Colonic mucosa (tissue), 4 donors: ENCODE data around the gene LILRB4. TPM values are rescaled to one million over a fixed set of nuclear protein-coding genes. Genes with fewer than 3 reads are reported as not detected.
"Not testable (repeated sequence)": the region's sequence is repeated elsewhere in the genome, so short reads cannot be mapped to it uniquely, and the experiment has no call there.

Source experiments
- DNase-seq: peaks from one replicate; pipeline ENCODE4 v3.0.0-alpha.2; 2020
- H3K27ac ChIP-seq: fragments of 200-600 bp; one replicate; pipeline ENCODE4 v1.8.0; 2021
- H3K27me3 ChIP-seq: fragments of 200-600 bp; one replicate; pipeline ENCODE4 v1.8.0; 2021
- H3K36me3 ChIP-seq: fragments of 200-600 bp; one replicate; pipeline ENCODE4 v1.8.0; 2021
- H3K4me1 ChIP-seq: fragments of 200-600 bp; one replicate; pipeline ENCODE4 v1.8.0; 2021; ENCODE audit warnings: mild to moderate bottlenecking
- H3K4me3 ChIP-seq: fragments of 200-600 bp; one replicate; pipeline ENCODE4 v1.8.0; 2021
- H3K9ac ChIP-seq, 2 donors: one replicate each; pipeline ENCODE4 v1.7.0; 2013; ENCODE audit warnings: control low read depth in 2 of 2, low read depth in 2 of 2, low read length in 2 of 2
- H3K9me3 ChIP-seq: fragments of 200-600 bp; one replicate; pipeline ENCODE4 v1.8.0; 2021
- CTCF ChIP-seq: fragments of 200-600 bp; IDR thresholded peaks from one replicate; pipeline ENCODE4 v1.8.0; 2022; ENCODE audit warnings: antibody characterized with exemption, mild to moderate bottlenecking
- intact Hi-C: fragments of 100-400 bp; cut with DNase I; formaldehyde crosslinking; loops from one replicate; pipeline ENCODE4 v1.14.1; 2022
- total RNA-seq, 2 donors: library from RNA; stranded (reverse); fragmentation: NEBNext Ultra II Directional in 1 of 2; extraction: Animal tissue kit (Norgen Biotek cat#: 25700) in 1 of 2; gene quantifications; one replicate each; pipeline ENCODE4 v1.2.1, GENCODE V29; 2021
- donor health status: healthy.
- donor health status: DM: no; HTN: no; CAD: no.
- donor health status: DM: no; HTN: no; CAD: no.

The LILRB4 gene
- total RNA-seq, 2 donors from 2014 or later = 1.4 to 2.8 TPM

GRCh38 chr19:54622431-54622830 is 40.4 kb upstream of the LILRB4 start:
- Histone ChIP-seq H3K9me3 (no peaks in the 10 kb centered on the region), H3K36me3 (no peaks in the 10 kb centered on the region), H3K27me3 (no peaks in the 10 kb centered on the region), H3K4me3 (no peak overlapping the region), H3K9ac (no peak overlapping the region), H3K4me1 (no peaks in the 10 kb centered on the region), H3K27ac (no peak overlapping the region)
- intact Hi-C loops = no loop called here
- DNase-seq = no peak
- TF ChIP-seq CTCF = no peak

- not testable (repeated sequence) for H3K9me3 ChIP-seq
Measured at GRCh38 chr19:54624234-54624633, 38.6 kb upstream of the LILRB4 start.

GRCh38 chr19:54624934-54625730 is 37.7 kb upstream of the LILRB4 start:
- intact Hi-C loops, H3K27me3 ChIP-seq, H3K36me3 ChIP-seq, H3K4me1 ChIP-seq, H3K9me3 ChIP-seq, H3K27ac ChIP-seq, DNase-seq, H3K4me3 ChIP-seq, H3K9ac ChIP-seq: not testable (repeated sequence)

More at GRCh38 chr19:54624234-54624633, 38.6 kb upstream of the LILRB4 start:
- H3K4me3 ChIP-seq, H3K27me3 ChIP-seq, intact Hi-C loops, H3K9ac ChIP-seq, H3K27ac ChIP-seq, H3K4me1 ChIP-seq, H3K36me3 ChIP-seq, DNase-seq: not testable (repeated sequence)

- Histone ChIP-seq H3K4me3 (no peak overlapping the region), H3K36me3 (no peaks in the 10 kb centered on the region), H3K4me1 (no peaks in the 10 kb centered on the region), H3K27ac (no peak overlapping the region), H3K9me3 (no peaks in the 10 kb centered on the region), H3K27me3 (no peaks in the 10 kb centered on the region), H3K9ac (no peak overlapping the region)
- intact Hi-C loops = no loop called here
- TF ChIP-seq CTCF = no peak
- DNase-seq = no peak
Measured at GRCh38 chr19:54626757-54627156, 36.0 kb upstream of the LILRB4 start.

GRCh38 chr19:54627912-54628311 is 34.9 kb upstream of the LILRB4 start:
- H3K27me3 ChIP-seq, H3K4me1 ChIP-seq, H3K36me3 ChIP-seq, intact Hi-C loops, H3K27ac ChIP-seq, H3K9ac ChIP-seq, H3K4me3 ChIP-seq, H3K9me3 ChIP-seq, DNase-seq: not testable (repeated sequence)

GRCh38 chr19:54630262-54630661 is 32.5 kb upstream of the LILRB4 start, which contains the start of gene LILRB1:
Gene LILRB1, plus strand, starts transcription at chr19:54630484. Its CDS starts 590 bp downstream, at chr19:54631074.
- H3K27ac ChIP-seq, H3K27me3 ChIP-seq, H3K4me1 ChIP-seq, H3K36me3 ChIP-seq, intact Hi-C loops, H3K9ac ChIP-seq, H3K9me3 ChIP-seq, DNase-seq, H3K4me3 ChIP-seq: not testable (repeated sequence)

- Histone ChIP-seq H3K4me1 (no peaks in the 10 kb centered on the region), H3K9me3 (no peaks in the 10 kb centered on the region), H3K27ac (no peak overlapping the region), H3K36me3 (no peaks in the 10 kb centered on the region), H3K9ac (no peak overlapping the region), H3K4me3 (no peak overlapping the region), H3K27me3 (no peaks in the 10 kb centered on the region)
- no peak for TF ChIP-seq CTCF
- DNase-seq = no peak
- intact Hi-C loops = no loop called here
Measured at GRCh38 chr19:54630782-54631181, 32.0 kb upstream of the LILRB4 start.

- intact Hi-C loops = not testable (repeated sequence)
Measured at GRCh38 chr19:54631489-54632337, 31.1 kb upstream of the LILRB4 start.

GRCh38 chr19:54632517-54632916 is 30.3 kb upstream of the LILRB4 start:
- H3K27ac ChIP-seq, H3K4me1 ChIP-seq, DNase-seq, intact Hi-C loops, H3K9me3 ChIP-seq, H3K36me3 ChIP-seq, H3K4me3 ChIP-seq, H3K9ac ChIP-seq, H3K27me3 ChIP-seq: not testable (repeated sequence)

More at GRCh38 chr19:54631489-54632337, 31.1 kb upstream of the LILRB4 start:
- H3K36me3 ChIP-seq, H3K27ac ChIP-seq, DNase-seq, H3K4me1 ChIP-seq, H3K9ac ChIP-seq, H3K27me3 ChIP-seq, H3K9me3 ChIP-seq, H3K4me3 ChIP-seq: not testable (repeated sequence)
